Trophoblast cell (in vitro differentiated cells and primary cell): ENCODE measurements around the gene COX18.

Experiments used
- DNase-seq, 2 donors: peaks; one replicate each; pipeline ENCODE4 v3.0.0-alpha.2; 2016
- H2AFZ ChIP-seq: 2 replicates; pipeline ENCODE4 v1.6.1; 2013; ENCODE audit warnings: low read length, moderate library complexity, mild to moderate bottlenecking; ENCODE audit not compliant: insufficient read depth, poor library complexity
- H2AK5ac ChIP-seq: 2 replicates; pipeline ENCODE4 v1.6.1; 2013; ENCODE audit warnings: mild to moderate bottlenecking, low read length
- H2BK120ac ChIP-seq: 2 replicates; pipeline ENCODE4 v1.6.1; 2013; ENCODE audit warnings: low read length, mild to moderate bottlenecking, moderate library complexity; ENCODE audit not compliant: insufficient read depth, poor library complexity
- H2BK12ac ChIP-seq: 2 replicates; pipeline ENCODE4 v1.6.1; 2013; ENCODE audit warnings: mild to moderate bottlenecking, low read length, moderate library complexity
- H2BK5ac ChIP-seq: 2 replicates; pipeline ENCODE4 v1.6.1; 2013; ENCODE audit warnings: low read length, low read depth, moderate library complexity, mild to moderate bottlenecking; ENCODE audit not compliant: poor library complexity
- H3K14ac ChIP-seq: 2 replicates; pipeline ENCODE4 v1.6.1; 2013; ENCODE audit warnings: mild to moderate bottlenecking, low read length
- H3K18ac ChIP-seq: 2 replicates; pipeline ENCODE4 v1.6.1; 2013; ENCODE audit warnings: mild to moderate bottlenecking, low read length
- H3K23ac ChIP-seq: 2 replicates; pipeline ENCODE4 v1.6.1; 2013; ENCODE audit warnings: low read length
- H3K27ac ChIP-seq: 2 replicates; pipeline ENCODE4 v1.5.1; 2013; ENCODE audit warnings: low read depth, mild to moderate bottlenecking, inconsistent platforms, low read length, moderate library complexity
- H3K27me3 ChIP-seq: 2 replicates; pipeline ENCODE4 v1.6.1; 2013; ENCODE audit warnings: inconsistent platforms, mild to moderate bottlenecking, low read length, moderate library complexity; ENCODE audit not compliant: insufficient read depth
- H3K36me3 ChIP-seq, 2 experiments: 1 replicate in 1 of 2; 2 replicates in 1 of 2; pipeline ENCODE4 v1.6.1; 2013; ENCODE audit warnings: low read length in 2 of 2, mild to moderate bottlenecking in 2 of 2, moderate library complexity in 1 of 2; ENCODE audit not compliant: insufficient read depth in 2 of 2, control insufficient read depth in 1 of 2
- H3K4ac ChIP-seq: 2 replicates; pipeline ENCODE4 v1.6.1; 2013; ENCODE audit warnings: low read depth, mild to moderate bottlenecking, low read length, moderate library complexity
- H3K4me1 ChIP-seq, 2 experiments: 1 replicate in 1 of 2; 2 replicates in 1 of 2; pipeline ENCODE4 v1.6.1; 2013; ENCODE audit warnings: low read length in 2 of 2, mild to moderate bottlenecking in 2 of 2, moderate library complexity in 1 of 2; ENCODE audit not compliant: insufficient read depth in 2 of 2, control insufficient read depth in 1 of 2
- H3K4me2 ChIP-seq: 2 replicates; pipeline ENCODE4 v1.6.1; 2013; ENCODE audit warnings: inconsistent platforms, mild to moderate bottlenecking, low read length, moderate library complexity
- H3K4me3 ChIP-seq: 2 replicates; pipeline ENCODE4 v1.5.1; 2013; ENCODE audit warnings: mild to moderate bottlenecking, low read depth, low read length, inconsistent platforms
- H3K79me1 ChIP-seq: one replicate; pipeline ENCODE4 v1.6.1; 2013; ENCODE audit warnings: low read length
- H3K79me2 ChIP-seq: 2 replicates; pipeline ENCODE4 v1.6.1; 2013; ENCODE audit warnings: low read length, mild to moderate bottlenecking; ENCODE audit not compliant: control insufficient read depth, insufficient read depth, poor library complexity
- H3K9ac ChIP-seq: 2 replicates; pipeline ENCODE4 v1.6.1; 2013; ENCODE audit warnings: mild to moderate bottlenecking, low read length
- H3K9me3 ChIP-seq: 2 replicates; pipeline ENCODE4 v1.6.1; 2013; ENCODE audit warnings: low read depth, mild to moderate bottlenecking, control low read depth, inconsistent platforms, low read length; ENCODE audit not compliant: insufficient read depth
- H4K12ac ChIP-seq: 2 replicates; pipeline ENCODE4 v1.6.1; 2013; ENCODE audit warnings: low read depth, mild to moderate bottlenecking, low read length, moderate library complexity
- H4K8ac ChIP-seq: 2 replicates; pipeline ENCODE4 v1.6.1; 2013; ENCODE audit warnings: low read depth, mild to moderate bottlenecking, low read length, moderate library complexity
- H4K91ac ChIP-seq: one replicate; pipeline ENCODE4 v1.6.1; 2013; ENCODE audit warnings: low read depth, mild to moderate bottlenecking, low read length, moderate library complexity
- WGBS: extraction: QIAGEN DNeasy Blood & Tissue Kit; methylation state at CpG from one replicate; pipeline ENCODE4 v1.1.7; 2013; ENCODE audit warnings: missing lambda C conversion rate; ENCODE audit not compliant: insufficient read length, insufficient coverage; ENCODE audit errors: extremely low coverage; 5-methylcytosine and 5-hydroxymethylcytosine counted together

The COX18 gene

DNA sequence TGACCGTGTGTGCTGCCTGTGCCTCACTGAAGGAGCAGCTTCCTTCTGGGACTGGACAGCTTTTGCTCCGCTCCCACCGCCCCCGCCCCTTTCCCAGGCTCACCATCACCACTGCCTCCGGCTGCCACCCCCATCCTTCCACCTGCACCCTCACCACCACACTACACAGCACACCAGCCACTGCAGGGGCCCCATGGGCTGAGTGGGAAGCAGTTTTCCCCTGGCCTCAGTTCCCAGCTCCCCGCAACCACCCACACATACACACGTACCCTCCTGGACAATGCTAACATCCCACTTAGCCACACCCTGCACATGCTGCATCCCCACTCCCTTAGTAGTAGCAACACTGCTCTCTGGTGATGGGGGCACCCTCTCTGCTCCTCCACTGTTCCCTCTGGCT is 29.6 kb upstream of the COX18 start:
- no peak overlapping the region for H3K4me2 ChIP-seq
- H2AK5ac ChIP-seq: no peak overlapping the region
- DNase-seq: no peak
- no peak overlapping the region for H2BK120ac ChIP-seq
- no peak overlapping the region for H3K4ac ChIP-seq
- no peak overlapping the region for H2AFZ ChIP-seq
- H4K12ac ChIP-seq: no peak overlapping the region
- no peaks in the 10 kb centered on the region for H3K79me2 ChIP-seq
- H3K23ac ChIP-seq: no peak overlapping the region
- H3K79me1 ChIP-seq: no peaks in the 10 kb centered on the region
- no peaks in the 10 kb centered on the region for H3K27me3 ChIP-seq
- H3K18ac ChIP-seq: no peak overlapping the region
- H3K9ac ChIP-seq: no peak overlapping the region
- H3K14ac ChIP-seq: no peak overlapping the region
- H4K91ac ChIP-seq: no peak overlapping the region
- H2BK12ac ChIP-seq: no peak overlapping the region
- H4K8ac ChIP-seq: no peak overlapping the region
- H3K27ac ChIP-seq: no peak overlapping the region
- peaks cover 39 to 40% of the 10 kb centered on the region in 2 experiments for H3K36me3 ChIP-seq
- no CpG with 5 or more reads among the region's 7 CpGs for WGBS
- no peak overlapping the region for H3K4me3 ChIP-seq
- H2BK5ac ChIP-seq: no peak overlapping the region
- H3K4me1 ChIP-seq: no peaks in the 10 kb centered on the region
- H3K9me3 ChIP-seq: no peaks in the 10 kb centered on the region

- no peak overlapping the region for H3K4me3 ChIP-seq
- no peak overlapping the region for H3K4me2 ChIP-seq
- no CpG with 5 or more reads among the region's 7 CpGs for WGBS
- no peak overlapping the region for H3K4ac ChIP-seq
- peaks cover 38 to 40% of the 10 kb centered on the region in 2 experiments for H3K36me3 ChIP-seq
- H2BK12ac ChIP-seq: no peak overlapping the region
- H3K18ac ChIP-seq: no peak overlapping the region
- no peak overlapping the region for H3K23ac ChIP-seq
- H3K9ac ChIP-seq: no peak overlapping the region
- H4K91ac ChIP-seq: no peak overlapping the region
- no peak overlapping the region for H3K27ac ChIP-seq
- DNase-seq: no peak
- no peak overlapping the region for H4K12ac ChIP-seq
- H2AFZ ChIP-seq: no peak overlapping the region
- no peaks in the 10 kb centered on the region for H3K27me3 ChIP-seq
- H4K8ac ChIP-seq: no peak overlapping the region
- no peak overlapping the region for H2BK5ac ChIP-seq
- no peaks in the 10 kb centered on the region for H3K79me1 ChIP-seq
- H2BK120ac ChIP-seq: no peak overlapping the region
- no peak overlapping the region for H3K14ac ChIP-seq
- H2AK5ac ChIP-seq: no peak overlapping the region
- no peaks in the 10 kb centered on the region for H3K79me2 ChIP-seq
- no peaks in the 10 kb centered on the region for H3K4me1 ChIP-seq
- no peaks in the 10 kb centered on the region for H3K9me3 ChIP-seq
Observed at GRCh38 chr4:73098713-73099112, 29.2 kb upstream of the COX18 start.

DNA sequence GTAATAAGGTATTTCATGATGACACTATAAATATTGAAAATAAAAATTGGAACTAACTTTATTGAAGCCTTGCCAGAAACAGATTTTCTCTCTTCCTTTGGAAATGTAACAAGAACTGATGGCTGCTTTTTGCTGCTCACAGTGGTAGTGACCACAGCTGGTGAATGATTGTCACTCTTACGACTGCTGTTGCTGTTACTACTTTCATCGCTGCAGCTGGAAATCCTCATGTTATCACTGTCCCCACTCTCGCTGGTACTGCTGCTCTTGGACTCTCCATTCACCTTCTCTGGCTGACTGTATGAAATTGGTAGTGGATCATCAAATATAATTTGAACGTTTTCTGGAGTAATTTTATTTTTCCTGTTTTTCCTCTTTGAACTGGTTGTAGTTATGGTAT is 28.5 kb upstream of the COX18 start:
- Histone ChIP-seq H3K23ac (no peak overlapping the region), H2BK5ac (no peak overlapping the region), H2AFZ (no peak overlapping the region), H4K12ac (no peak overlapping the region), H3K36me3 (peaks cover 38 to 40% of the 10 kb centered on the region in 2 experiments), H3K9me3 (no peaks in the 10 kb centered on the region), H3K4me1 (no peaks in the 10 kb centered on the region), H3K4ac (no peak overlapping the region), H3K14ac (no peak overlapping the region), H3K4me2 (no peak overlapping the region), H2BK12ac (no peak overlapping the region), H3K18ac (no peak overlapping the region), H3K27me3 (no peaks in the 10 kb centered on the region), H4K8ac (no peak overlapping the region), H4K91ac (no peak overlapping the region), H3K79me1 (no peaks in the 10 kb centered on the region), H2BK120ac (no peak overlapping the region), H3K79me2 (no peaks in the 10 kb centered on the region), H3K27ac (no peak overlapping the region), H3K9ac (no peak overlapping the region), H3K4me3 (no peak overlapping the region), H2AK5ac (no peak overlapping the region)
- WGBS: no CpG with 5 or more reads among the region's 4 CpGs
- no peak for DNase-seq

DNA sequence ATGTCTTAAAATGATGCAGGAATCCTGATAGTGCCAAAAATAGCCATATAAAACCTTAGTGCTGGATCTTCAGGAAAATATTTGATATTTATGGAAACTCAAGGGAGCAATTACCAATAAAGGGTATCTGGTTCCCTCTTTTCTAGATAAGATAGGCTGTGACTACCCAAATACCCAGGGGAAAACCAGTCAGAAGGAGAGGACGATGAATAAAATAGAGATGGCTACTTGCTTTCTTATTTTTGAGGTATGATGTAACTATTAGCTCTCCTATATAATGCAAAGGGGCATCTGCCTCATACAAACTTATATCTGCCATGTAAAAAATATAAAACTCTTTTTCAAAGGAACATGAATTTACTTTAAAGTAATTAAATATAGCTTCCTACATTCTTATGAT is 23.4 kb upstream of the COX18 start:
- H3K27me3 ChIP-seq: no peaks in the 10 kb centered on the region
- H3K27ac ChIP-seq: no peak overlapping the region
- no peaks in the 10 kb centered on the region for H3K9me3 ChIP-seq
- no peak for DNase-seq
- no peaks in the 10 kb centered on the region for H3K79me2 ChIP-seq
- H3K4me2 ChIP-seq: no peak overlapping the region
- no peak overlapping the region for H4K8ac ChIP-seq
- no CpG with 5 or more reads among the region's 1 CpG for whole genome bisulfite sequencing
- no peaks in the 10 kb centered on the region for H3K4me1 ChIP-seq
- no peak overlapping the region for H4K12ac ChIP-seq
- H2BK120ac ChIP-seq: no peak overlapping the region
- no peak overlapping the region for H3K18ac ChIP-seq
- no peaks in the 10 kb centered on the region for H3K79me1 ChIP-seq
- no peak overlapping the region for H3K14ac ChIP-seq
- H2BK12ac ChIP-seq: no peak overlapping the region
- no peak overlapping the region for H4K91ac ChIP-seq
- H2BK5ac ChIP-seq: no peak overlapping the region
- no peak overlapping the region for H3K4me3 ChIP-seq
- no peak overlapping the region for H3K23ac ChIP-seq
- H3K4ac ChIP-seq: no peak overlapping the region
- H3K9ac ChIP-seq: no peak overlapping the region
- no peak overlapping the region for H2AK5ac ChIP-seq
- peaks cover 27 to 29% of the 10 kb centered on the region in 2 experiments for H3K36me3 ChIP-seq
- no peak overlapping the region for H2AFZ ChIP-seq
